K562 (cell line): ENCODE measurements around the gene ITPK1. TPM values are rescaled to one million over a fixed set of nuclear protein-coding genes. Genes with fewer than 3 reads are reported as not detected.

Source experiments
- ATAC-seq: fragments of 200-7000 bp; cut with Tn5 transposase; 3 replicates; pipeline ENCODE4 v1.9.1; 2020; ENCODE audit warnings: moderate library complexity
- BruUV-seq: library from RNA; stranded (reverse); fragments of 400-500 nt; replicated peaks from 2 replicates; lab custom pipeline; 2021; lab: Mats Ljungman, UMichigan
- CTCF ChIA-PET: fragments of 300-600 bp; formaldehyde crosslinking; extraction: SDS; loops from one replicate; lab custom pipeline; 2021; ENCODE audit warnings: low intra/inter-chr PET ratio; lab: Yijun Ruan, JAX
- POLR2A ChIA-PET: fragments of 300-600, 350-650 bp; sonication (Branson Sonifier 250); formaldehyde crosslinking; extraction: SDS; loops from one replicate; lab custom pipeline; 2021; ENCODE audit warnings: antibody characterized with exemption, inconsistent platforms; lab: Yijun Ruan, JAX
- DNase-seq, 4 experiments: peaks; one replicate each; pipeline versions ENCODE4 v3.0.0 to v3.0.0-alpha.2; 2011 to 2018; ENCODE audit warnings: low spot score in 3 of 4, mixed read lengths in 3 of 4; ENCODE audit errors: extremely low read depth in 1 of 4
- FAIRE-seq: peaks from 2 replicates; lab custom pipeline; 2011; peaks lifted over from hg19 to GRCh38; lab: Jason Lieb, UNC
- H2AFZ ChIP-seq: 2 replicates; pipeline ENCODE4 v1.6.0; 2011; ENCODE audit warnings: low read depth, low read length, control low read depth, inconsistent platforms
- H3K27ac ChIP-seq: fragments of 200-600 bp; 3 replicates; pipeline ENCODE4 v1.8.0; 2011; ENCODE audit warnings: low read depth, mild to moderate bottlenecking, control low read depth, inconsistent platforms, low read length, moderate library complexity, mixed read lengths; ENCODE audit errors: extremely low read depth
- H3K27me3 ChIP-seq, 2 experiments: fragments of 300-600 bp in 1 of 2; 2 replicates in 1 of 2; 3 replicates in 1 of 2; pipeline versions ENCODE4 v1.6.0 to v1.8.0; 2011; ENCODE audit warnings: inconsistent platforms in 2 of 2, low read length in 2 of 2, mild to moderate bottlenecking in 1 of 2, mixed read lengths in 1 of 2, moderate library complexity in 1 of 2; ENCODE audit not compliant: control insufficient read depth in 2 of 2, insufficient read depth in 2 of 2
- H3K36me3 ChIP-seq: fragments of 300-600 bp; 3 replicates; pipeline ENCODE4 v1.8.0; 2011; ENCODE audit warnings: mild to moderate bottlenecking, low read length, inconsistent platforms; ENCODE audit not compliant: control insufficient read depth, insufficient read depth
- H3K4me1 ChIP-seq, 2 experiments: fragments of 200-600 bp in 1 of 2; replicated peaks in 1 of 2; 2 replicates in 1 of 2; 3 replicates in 1 of 2; pipeline versions ENCODE4 v1.5.1 to v1.8.0; 2011; ENCODE audit warnings: inconsistent platforms in 2 of 2, low read length in 2 of 2, mild to moderate bottlenecking in 1 of 2, mixed read lengths in 1 of 2, moderate library complexity in 1 of 2; ENCODE audit not compliant: control insufficient read depth in 2 of 2, insufficient read depth in 2 of 2
- H3K4me2 ChIP-seq: 2 replicates; pipeline ENCODE4 v1.6.1; 2011; ENCODE audit warnings: low read length, control low read depth, inconsistent platforms, mixed read lengths; ENCODE audit not compliant: insufficient read depth
- H3K4me3 ChIP-seq: fragments of 200-600 bp; sonication (generic), shearing (Covaris generic); 2 replicates; pipeline ENCODE4 v1.5.1; 2016; ENCODE audit warnings: control low read depth, inconsistent platforms
- H3K79me2 ChIP-seq: fragments of 200-600 bp; 3 replicates; pipeline ENCODE4 v1.8.0; 2011; ENCODE audit warnings: low read length, inconsistent platforms; ENCODE audit not compliant: control insufficient read depth, insufficient read depth
- H3K9ac ChIP-seq, 2 experiments: 2 replicates each; pipeline versions ENCODE4 v1.6.0 to v1.6.1; 2011; ENCODE audit warnings: low read depth in 2 of 2, low read length in 2 of 2, control low read depth in 1 of 2, inconsistent platforms in 1 of 2, mild to moderate bottlenecking in 1 of 2, mixed read lengths in 1 of 2; ENCODE audit not compliant: insufficient read depth in 1 of 2
- H3K9me1 ChIP-seq: one replicate; pipeline ENCODE4 v1.6.0; 2011; ENCODE audit warnings: inconsistent platforms, mild to moderate bottlenecking, low read length, moderate library complexity; ENCODE audit not compliant: control insufficient read depth, insufficient read depth
- H3K9me3 ChIP-seq: replicated peaks from 2 replicates; pipeline ENCODE4 v1.5.1; 2011; ENCODE audit warnings: low read depth, low read length, inconsistent platforms; ENCODE audit not compliant: control insufficient read depth, insufficient read depth
- H4K20me1 ChIP-seq: replicated peaks from 2 replicates; pipeline ENCODE4 v1.6.1; 2011; ENCODE audit warnings: low read length, inconsistent platforms, mixed read lengths; ENCODE audit not compliant: control insufficient read depth, insufficient read depth
- ARID1B ChIP-seq: fragments of 450-650 bp; IDR thresholded peaks from 2 replicates; pipeline ENCODE4 v1.6.1; 2016; ENCODE audit warnings: antibody characterized with exemption, mild to moderate bottlenecking, inconsistent platforms
- BMI1 ChIP-seq: fragments of 150-350 bp; IDR thresholded peaks from 2 replicates; pipeline ENCODE4 v1.6.1; 2014; ENCODE audit warnings: low read length
- MIER1 ChIP-seq: fragments of 450-650 bp; IDR thresholded peaks from 2 replicates; pipeline ENCODE4 v1.6.1; 2016; ENCODE audit warnings: antibody characterized with exemption, mild to moderate bottlenecking, low read depth
- NUFIP1 ChIP-seq: fragments of 450-650 bp; IDR thresholded peaks from 2 replicates; pipeline ENCODE4 v1.6.1; 2018; ENCODE audit not compliant: partially characterized antibody
- VEZF1 ChIP-seq: fragments of 200-800 bp; sonication (Bioruptor generic); IDR thresholded peaks from 2 replicates; pipeline ENCODE4 v1.6.1; 2017; ENCODE audit warnings: missing genetic modification characterization, missing compliant biosample characterization
- ZBTB40 ChIP-seq, 2 experiments: fragments of 450-650 bp in 1 of 2; sonication (generic) in 1 of 2; formaldehyde crosslinking in 1 of 2; IDR thresholded peaks; 2 replicates each; pipeline versions ENCODE4 v1.7.1 to v1.9.0; 2016 to 2022; ENCODE audit warnings: inconsistent platforms in 1 of 2, mild to moderate bottlenecking in 1 of 2, missing genetic modification reagents in 1 of 2
- ZNF140 ChIP-seq: fragments of 250-450 bp; sonication (Bioruptor Pico); IDR thresholded peaks from 2 replicates; pipeline ENCODE4 v1.8.0; 2021; ENCODE audit warnings: moderate library complexity, mild to moderate bottlenecking, inconsistent platforms
- ZNF584 ChIP-seq: fragments of 200-800 bp; sonication (Bioruptor generic); IDR thresholded peaks from 2 replicates; pipeline ENCODE4 v1.6.1; 2016; ENCODE audit warnings: low read depth, mild to moderate bottlenecking, missing genetic modification characterization, missing compliant biosample characterization
- WGBS: fragments of 100-300 bp; shearing (Covaris generic); methylation state at CpG from one replicate; pipeline ENCODE4 v1.1.6; 2016; ENCODE audit warnings: low coverage, mixed read lengths; ENCODE audit not compliant: insufficient coverage; ENCODE audit errors: missing lambda C conversion rate; 5-methylcytosine and 5-hydroxymethylcytosine counted together
- in situ Hi-C: fragments of 300-500 bp; cut with MboI; formaldehyde crosslinking; loops from 4 replicates; pipeline ENCODE4 v1.15.0; 2018; ENCODE audit warnings: inconsistent platforms, mixed read lengths
- intact Hi-C: fragments of 100-400 bp; cut with micrococcal nuclease; formaldehyde crosslinking; loops from 2 replicates; pipeline ENCODE4 v1.14.2; 2022
- polyA plus RNA-seq, 8 experiments: library from polyadenylated mRNA; depleted of rRNA in 4 of 8; stranded (reverse) in 5 of 8; unstranded in 3 of 8; fragments of >200 nt; fragmentation: Nextera tagmentation in 2 of 8; fragmentation: Illumina TruSeq in 1 of 8; extraction: Ambion mirVana in 2 of 8; extraction: Trizol in 1 of 8; gene quantifications; 2 replicates each; pipeline versions ENCODE4 v1.2.1 to v1.2.3, GENCODE V29; 2011 to 2014; ENCODE audit warnings: inconsistent platforms in 1 of 8, missing spikeins in 1 of 8
- total RNA-seq, 7 experiments: library from RNA; depleted of rRNA in 6 of 7; stranded (reverse); fragments of >200 nt in 6 of 7; fragmentation: Illumina TruSeq in 2 of 7; extraction: Trizol in 2 of 7; gene quantifications; 2 replicates each; pipeline versions ENCODE4 v1.2.1 to v1.2.3, GENCODE V29; 2011 to 2021; ENCODE audit warnings: low replicate concordance in 1 of 7
- TF ChIP-seq, protein P1 (sequence below), 2 experiments: fragments of 450-650 bp in 1 of 2; sonication (generic) in 1 of 2; formaldehyde crosslinking in 1 of 2; IDR thresholded peaks in 1 of 2; conservative IDR thresholded peaks in 1 of 2; 2 replicates each; pipeline versions ENCODE4 v1.6.1 to v1.8.1; 2016 to 2023; ENCODE audit warnings: mild to moderate bottlenecking in 2 of 2, moderate library complexity in 2 of 2, inconsistent platforms in 1 of 2, missing genetic modification reagents in 1 of 2

ITPK1 gene
- total and polyA plus RNA-seq, 9 of the 15 experiments (the other 6 are each of a cell fraction or from before 2014, with no cell fraction given) = 1.2 to 39.2 (median 23.0) TPM

DNA sequence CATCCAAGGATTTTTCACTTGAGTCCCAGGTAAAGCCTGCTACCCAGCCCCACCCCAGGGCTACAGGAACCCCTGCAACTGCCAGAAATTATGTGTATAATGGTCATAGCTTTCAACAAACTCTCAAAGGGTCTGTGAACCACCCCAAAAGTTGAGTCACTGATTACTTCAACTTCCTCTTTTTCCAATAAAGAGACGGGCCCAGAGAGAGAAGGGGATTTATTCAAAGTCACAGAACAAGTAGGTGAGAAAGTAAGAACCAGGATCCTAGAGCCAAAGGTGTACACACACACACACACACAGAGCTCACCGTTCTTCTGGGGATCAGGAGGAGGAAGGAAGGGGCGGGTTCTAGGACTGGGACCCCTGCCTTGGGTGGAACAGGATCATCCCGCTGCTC is 4.8 kb upstream of the ITPK1 start:
- H3K27me3 ChIP-seq = no peaks in the 10 kb centered on the region
- 8% methylated on average over 3 of the region's 4 CpGs for WGBS
- BruUV-seq = no TSS peak
- TF ChIP-seq ZNF584 (no peak), VEZF1 (CRISPR knock-in tag) (no peak), BMI1 (no peak), MIER1 (no peak), ZBTB40 (IDR thresholded peaks at IDR 0.05) (0 out of 2 replicates have a peak, but pooled peaks have one; percentile 12), ZBTB40 (CRISPR knock-in tag; IDR thresholded peaks at IDR 0.05) (no peak), ZNF140 (no peak), NUFIP1 (no peak), ARID1B (peak; percentile 7; the same call in 1 of the 2 replicates)
- TF ChIP-seq, protein P1, sequence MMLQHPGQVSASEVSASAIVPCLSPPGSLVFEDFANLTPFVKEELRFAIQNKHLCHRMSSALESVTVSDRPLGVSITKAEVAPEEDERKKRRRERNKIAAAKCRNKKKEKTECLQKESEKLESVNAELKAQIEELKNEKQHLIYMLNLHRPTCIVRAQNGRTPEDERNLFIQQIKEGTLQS (IDR thresholded peaks at IDR 0.05) = peak; percentile 46; the same call in 1 of the 2 replicates
- TF ChIP-seq, protein P1 (CRISPR knock-in tag; conservative IDR thresholded peaks at IDR 0.05) = no peak

More for the DNA sequence above, 4.8 kb upstream of the ITPK1 start:
- H4K20me1 ChIP-seq = no peaks in the 10 kb centered on the region
- no peaks in the 10 kb centered on the region for H3K36me3 ChIP-seq
- in situ Hi-C loops = no loop called here
- ATAC-seq (no peak; the same call in 2 of the 3 replicates), DNase-seq (peak in 1 of 4 experiments; percentile 20), FAIRE-seq (no peak)
- no peak overlapping the region for H3K4me2 ChIP-seq
- H3K79me2 ChIP-seq = no peaks in the 10 kb centered on the region
- peaks cover 13 to 15% of the 10 kb centered on the region in 2 experiments; a peak in 4 of 5 replicates for H3K4me1 ChIP-seq
- ChIA-PET POLR2A (interaction anchor here (0.6 kb wide), 1 partner anchor 202 kb away, joined by 3 read pairs; no protein-coding TSS in a partner anchor), CTCF (interaction anchor here (0.6 kb wide), 1 partner anchor 35 kb away, joined by 3 read pairs; no protein-coding TSS in a partner anchor)
- H3K9me3 ChIP-seq = no peaks in the 10 kb centered on the region
- H3K4me3 ChIP-seq = no peak overlapping the region
- no peaks in the 10 kb centered on the region for H3K9me1 ChIP-seq
- H3K27ac ChIP-seq = peak overlapping the region; percentile 41; the same call in 1 of the 3 replicates
- H2AFZ ChIP-seq = 0 out of 2 replicates have a peak overlapping the region, but pooled peaks have one; percentile 42
- peak overlapping the region in 1 of 2 experiments; percentile 43; a peak in 1 of 4 replicates for H3K9ac ChIP-seq
- intact Hi-C loops = no loop called here
